ENCODE data around the gene LIFR.

Gene LIFR

DNA sequence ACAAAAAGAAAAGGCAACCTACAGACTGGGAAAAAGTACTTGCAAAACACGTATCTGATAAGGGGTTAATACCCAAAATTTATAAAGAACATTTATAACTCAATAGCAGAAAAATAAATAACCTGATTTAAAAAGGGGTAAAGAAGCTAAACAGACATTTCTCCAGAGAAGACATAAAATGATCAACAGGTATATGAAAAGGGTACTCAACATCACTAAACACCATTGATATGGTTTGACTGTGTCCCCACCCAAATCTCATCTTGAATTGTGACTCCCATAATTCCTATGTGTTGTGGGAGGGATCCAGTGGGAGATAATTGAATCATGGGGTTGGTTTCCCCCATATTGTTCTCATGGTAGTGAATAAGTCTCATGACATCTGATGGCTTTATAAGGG is 27.1 kb upstream of the LIFR start:
- TF ChIP-seq, protein P1, sequence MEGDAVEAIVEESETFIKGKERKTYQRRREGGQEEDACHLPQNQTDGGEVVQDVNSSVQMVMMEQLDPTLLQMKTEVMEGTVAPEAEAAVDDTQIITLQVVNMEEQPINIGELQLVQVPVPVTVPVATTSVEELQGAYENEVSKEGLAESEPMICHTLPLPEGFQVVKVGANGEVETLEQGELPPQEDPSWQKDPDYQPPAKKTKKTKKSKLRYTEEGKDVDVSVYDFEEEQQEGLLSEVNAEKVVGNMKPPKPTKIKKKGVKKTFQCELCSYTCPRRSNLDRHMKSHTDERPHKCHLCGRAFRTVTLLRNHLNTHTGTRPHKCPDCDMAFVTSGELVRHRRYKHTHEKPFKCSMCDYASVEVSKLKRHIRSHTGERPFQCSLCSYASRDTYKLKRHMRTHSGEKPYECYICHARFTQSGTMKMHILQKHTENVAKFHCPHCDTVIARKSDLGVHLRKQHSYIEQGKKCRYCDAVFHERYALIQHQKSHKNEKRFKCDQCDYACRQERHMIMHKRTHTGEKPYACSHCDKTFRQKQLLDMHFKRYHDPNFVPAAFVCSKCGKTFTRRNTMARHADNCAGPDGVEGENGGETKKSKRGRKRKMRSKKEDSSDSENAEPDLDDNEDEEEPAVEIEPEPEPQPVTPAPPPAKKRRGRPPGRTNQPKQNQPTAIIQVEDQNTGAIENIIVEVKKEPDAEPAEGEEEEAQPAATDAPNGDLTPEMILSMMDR (IDR thresholded peaks at IDR 0.05; ENCODE audit: control insufficient read depth, insufficient read depth, low read depth, low read length, missing control alignments), result no peak
- H3K4me3 ChIP-seq (ENCODE audit: control insufficient read depth, low read depth, low read length), result no peak overlapping the region
- no peak for DNase-seq (ENCODE audit: low read depth)

DNA sequence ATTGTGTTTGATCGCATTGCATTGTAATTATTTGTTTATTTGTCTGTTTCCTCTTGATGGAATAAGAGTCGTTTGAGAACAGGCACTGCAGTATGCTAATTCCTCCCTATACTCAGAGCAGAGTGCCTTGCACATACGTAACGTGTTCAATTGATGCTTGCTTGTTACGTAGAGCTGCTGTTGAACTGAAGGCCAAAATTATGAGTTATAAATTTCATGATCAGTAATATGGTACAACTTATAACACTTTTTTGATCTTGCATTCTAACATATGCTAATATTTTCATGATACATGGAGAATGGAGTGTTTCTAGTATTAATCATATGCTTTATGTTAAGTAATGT is 26.5 kb upstream of the LIFR start:
- TF ChIP-seq, protein P1 (IDR thresholded peaks at IDR 0.05; ENCODE audit: control insufficient read depth, insufficient read depth, low read depth, low read length, missing control alignments), result no peak
- H3K4me3 ChIP-seq (ENCODE audit: control insufficient read depth, low read depth, low read length), result no peak overlapping the region
- DNase-seq (ENCODE audit: low read depth), result no peak

DNA sequence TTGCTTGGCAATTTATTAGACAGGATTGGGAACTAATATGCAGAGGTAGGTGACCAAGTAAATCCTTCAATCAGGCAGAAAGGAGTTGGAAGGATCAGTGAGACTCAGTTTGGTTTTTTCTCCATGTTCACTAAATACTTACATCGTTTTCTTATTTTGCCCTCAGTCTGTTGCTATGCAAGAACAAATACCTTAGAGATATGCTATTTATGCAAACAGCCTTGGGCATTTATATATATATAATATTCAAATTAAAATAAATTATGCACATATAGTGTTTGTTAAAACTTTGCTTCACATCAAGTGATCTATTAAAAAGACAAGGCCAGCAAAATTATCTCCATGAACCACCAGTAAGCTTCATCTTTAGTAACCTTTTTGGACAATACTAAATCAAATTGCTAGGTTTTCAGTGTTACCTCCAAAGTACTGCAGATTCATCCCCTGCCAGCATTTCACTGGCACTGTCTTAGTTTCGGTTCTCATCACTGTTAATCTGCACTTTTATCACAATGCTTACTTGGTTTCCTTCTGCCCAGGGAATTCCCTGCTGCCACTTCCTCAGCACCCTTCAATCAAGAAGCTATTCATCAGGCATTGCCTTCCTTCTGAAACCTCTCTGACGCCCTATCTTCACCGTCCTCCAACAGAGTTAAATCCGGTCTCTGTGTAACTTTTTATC is 26.0 kb upstream of the LIFR start:
- DNase-seq (ENCODE audit: low read depth), result no peak
- no peak overlapping the region for H3K4me3 ChIP-seq (ENCODE audit: control insufficient read depth, low read depth, low read length)
- TF ChIP-seq, protein P1 (IDR thresholded peaks at IDR 0.05; ENCODE audit: control insufficient read depth, insufficient read depth, low read depth, low read length, missing control alignments), result no peak

DNA sequence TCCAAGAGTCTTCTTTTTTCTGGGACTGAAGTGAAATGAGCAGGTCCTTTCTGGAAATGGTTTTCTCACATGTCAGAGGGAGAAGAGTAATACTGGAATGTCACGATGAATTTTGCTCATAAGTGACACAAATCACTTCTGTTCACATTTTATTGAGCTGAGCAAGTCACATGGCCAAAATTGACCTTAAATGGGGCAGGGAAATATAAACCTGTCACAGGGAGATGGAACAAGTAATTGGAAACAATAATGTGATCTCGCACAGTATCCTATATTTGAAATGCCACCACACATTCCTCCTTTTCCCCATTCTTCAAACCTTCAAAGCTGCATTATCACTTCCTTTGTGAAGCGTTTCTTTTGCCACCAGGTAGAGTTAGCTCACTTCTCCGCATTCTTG is 25.2 kb upstream of the LIFR start:
- no peak overlapping the region for H3K4me3 ChIP-seq (ENCODE audit: control insufficient read depth, low read depth, low read length)
- no peak for DNase-seq (ENCODE audit: low read depth)
- TF ChIP-seq, protein P1 (IDR thresholded peaks at IDR 0.05; ENCODE audit: control insufficient read depth, insufficient read depth, low read depth, low read length, missing control alignments), result no peak

DNA sequence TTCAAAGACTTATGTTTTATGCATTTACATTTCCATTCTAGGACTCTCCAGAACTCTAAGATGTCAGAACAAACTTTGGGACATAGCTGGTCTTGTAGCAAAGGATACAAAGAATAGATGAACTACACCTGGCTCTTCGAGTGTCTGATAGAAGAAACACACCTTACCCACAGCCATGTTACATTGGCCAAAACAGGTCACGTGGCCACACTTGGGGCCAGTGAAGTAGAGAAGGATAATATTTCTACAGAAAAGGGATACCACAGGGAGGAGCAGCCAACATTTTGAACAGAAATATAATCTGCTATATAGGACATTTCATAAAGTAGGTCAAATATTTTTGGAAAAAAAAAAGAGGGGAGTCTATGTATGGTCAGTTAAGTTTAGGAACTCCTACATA is 22.7 kb upstream of the LIFR start:
- TF ChIP-seq, protein P1 (IDR thresholded peaks at IDR 0.05; ENCODE audit: control insufficient read depth, insufficient read depth, low read depth, low read length, missing control alignments), result no peak
- H3K4me3 ChIP-seq (ENCODE audit: control insufficient read depth, low read depth, low read length), result no peak overlapping the region
- no peak for DNase-seq (ENCODE audit: low read depth)

DNA sequence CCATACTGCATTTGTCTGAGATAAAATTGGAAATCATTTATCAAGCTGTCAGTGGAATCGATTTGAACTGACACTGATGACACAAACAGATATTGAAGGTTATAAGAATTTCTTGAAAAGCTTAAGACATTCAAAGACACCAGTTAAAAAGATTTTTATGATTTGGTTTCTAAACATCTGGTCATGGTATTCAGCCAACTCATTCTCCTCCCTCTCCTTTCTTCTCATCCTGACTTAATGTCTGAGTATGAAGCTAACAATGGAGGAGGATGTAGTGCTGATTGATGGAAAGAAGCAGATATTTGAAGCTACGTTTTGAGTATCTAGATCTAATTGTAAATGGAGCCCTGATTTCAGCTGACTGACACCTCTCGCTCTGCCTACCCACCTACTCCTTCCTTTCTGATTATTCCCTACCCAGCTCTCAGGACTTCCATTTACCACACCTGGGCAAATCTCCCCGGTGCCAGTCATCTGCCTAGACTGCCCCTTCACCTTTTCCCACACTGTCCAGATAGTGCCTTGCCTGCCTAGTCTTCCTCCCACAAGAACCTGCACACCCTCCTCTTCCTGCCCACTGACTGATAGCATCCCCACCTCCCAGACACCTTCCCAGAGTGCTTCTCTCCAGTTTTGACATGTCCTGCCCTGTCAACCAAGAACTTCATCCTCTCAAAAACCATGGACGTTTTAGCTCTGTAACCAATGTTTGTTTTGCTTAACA is 20.7 kb upstream of the LIFR start:
- TF ChIP-seq, protein P1 (IDR thresholded peaks at IDR 0.05; ENCODE audit: control insufficient read depth, insufficient read depth, low read depth, low read length, missing control alignments), result no peak
- no peak for DNase-seq (ENCODE audit: low read depth)
- H3K4me3 ChIP-seq (ENCODE audit: control insufficient read depth, low read depth, low read length), result no peak overlapping the region
